ENCODE results near the gene SPDYE9.
"Not testable (repeated sequence)": the region's sequence is repeated elsewhere in the genome, so short reads cannot be mapped to it uniquely, and the experiment has no call there.

GRCh38 chr7:73124126-73124525, 38.3 kb upstream of the SPDYE9 start:
- TF ChIP-seq POLR2A, CTCF (IDR thresholded peaks at IDR 0.05): not testable (repeated sequence)

Data from right lobe of liver (tissue), 4 donors.